Nephron (organoid): ENCODE measurements around the gene VAMP7.
A peak's percentile ranks its signal among the peaks of the same experiment; 100 is the strongest.
"Not testable (repeated sequence)": the region's sequence is repeated elsewhere in the genome, so short reads cannot be mapped to it uniquely, and the experiment has no call there.

Experiments used
- H3K27ac Mint-ChIP-seq, 3 experiments: 2 replicates each; pipeline ENCODE4 v1.8.0; 2020; ENCODE audit warnings: mixed read lengths in 3 of 3, mild to moderate bottlenecking in 2 of 3, moderate library complexity in 1 of 3
- H3K27me3 Mint-ChIP-seq: 2 replicates; pipeline ENCODE4 v1.8.0; 2021; ENCODE audit warnings: low read depth, mild to moderate bottlenecking, moderate library complexity, mixed read lengths
- H3K36me3 Mint-ChIP-seq: 2 replicates; pipeline ENCODE4 v1.8.0; 2020; ENCODE audit warnings: low read depth, mixed read lengths
- H3K4me1 Mint-ChIP-seq: 2 replicates; pipeline ENCODE4 v1.8.0; 2020; ENCODE audit warnings: mixed read lengths
- H3K4me3 Mint-ChIP-seq, 3 experiments: 2 replicates each; pipeline ENCODE4 v1.8.0; 2020; ENCODE audit warnings: mild to moderate bottlenecking in 3 of 3, mixed read lengths in 3 of 3, moderate library complexity in 2 of 3
- H3K9me3 Mint-ChIP-seq: 2 replicates; pipeline ENCODE4 v1.8.0; 2020; ENCODE audit warnings: mixed read lengths
- CTCF ChIP-seq, 3 experiments: fragments of 200-600 bp; sonication (generic); IDR thresholded peaks; one replicate each; pipeline ENCODE4 v1.5.0; 2021; ENCODE audit warnings: antibody characterized with exemption in 3 of 3; ENCODE audit not compliant: unreplicated experiment in 3 of 3

Gene VAMP7

DNA sequence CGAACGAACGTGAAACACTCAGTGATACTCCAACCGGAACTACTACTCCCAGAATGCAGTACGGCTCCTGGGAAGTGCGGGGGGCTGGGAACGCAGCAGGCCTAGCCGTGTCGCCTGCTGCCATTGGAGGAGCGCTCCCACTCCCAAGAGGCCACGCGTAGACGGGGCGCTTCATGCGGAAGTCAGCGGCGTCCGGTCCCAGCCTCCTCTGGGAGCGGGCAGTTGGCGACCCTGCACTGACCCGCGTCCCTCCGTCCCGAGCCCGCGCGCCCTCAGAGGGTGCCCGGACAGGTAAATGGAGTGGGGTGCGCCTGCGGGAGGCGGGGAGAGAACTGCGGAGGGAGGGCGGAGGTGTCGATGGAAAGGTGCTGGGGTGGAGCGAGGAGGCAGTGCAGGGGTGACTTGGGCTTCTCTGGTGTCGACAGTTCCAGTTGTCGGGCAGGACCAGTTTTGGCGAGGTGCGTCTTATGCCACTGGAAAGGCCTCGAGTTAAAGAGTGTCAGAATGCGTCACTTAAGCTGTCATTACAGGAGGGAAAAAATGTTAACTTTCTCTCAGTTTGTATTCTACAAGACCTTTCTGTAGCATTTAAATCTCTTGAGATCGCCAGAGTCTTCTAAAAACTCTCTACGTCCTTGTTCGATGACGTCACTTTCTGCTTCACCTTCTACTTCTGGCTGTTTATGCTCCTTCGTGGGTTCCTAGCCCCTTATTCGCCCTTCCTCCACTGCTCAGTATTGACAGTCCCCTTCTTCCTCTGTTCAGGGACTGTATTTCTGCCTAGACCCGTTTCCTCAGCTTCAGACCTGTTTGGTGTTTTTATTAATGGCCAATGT is at the start of gene VAMP7:
Gene VAMP7 (plus strand): TSS at position 188 of the 836 bp plus-strand sequence. CDS start 8,122 bp downstream, outside the sequence.
- H3K36me3 Mint-ChIP-seq = peaks cover 4% of the 10 kb centered on the region
- peak within 1 kb of the TSS; percentile 82 to 87 (median 84) for H3K4me3 Mint-ChIP-seq
- peaks cover 10% of the 10 kb centered on the region for H3K9me3 Mint-ChIP-seq
- peaks cover 9% of the 10 kb centered on the region for H3K4me1 Mint-ChIP-seq
- TF ChIP-seq CTCF (IDR thresholded peaks at IDR 0.05; ENCODE audit: unreplicated experiment in 3 of 3) = no peak
- peak within 1 kb of the TSS; percentile 22 to 49 (median 34) for H3K27ac Mint-ChIP-seq
- H3K27me3 Mint-ChIP-seq = no peaks in the 10 kb centered on the region

DNA sequence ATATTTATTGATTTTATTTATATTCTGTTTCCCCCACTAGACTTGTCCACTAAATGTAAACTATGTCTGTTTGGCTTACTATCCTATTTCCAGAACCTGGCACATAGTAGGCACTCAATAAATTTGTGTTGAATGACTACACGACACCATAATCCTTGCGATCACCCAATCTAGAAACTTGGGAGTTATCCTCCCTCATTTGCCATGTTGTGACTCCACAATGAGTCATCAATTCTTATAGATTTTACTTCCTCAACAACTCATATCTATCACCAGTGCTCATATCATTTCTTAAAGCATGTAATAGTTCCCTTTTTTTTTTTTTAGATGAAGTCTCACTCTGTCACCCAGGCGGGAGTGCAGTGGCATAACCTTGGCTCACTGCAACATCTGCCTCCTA is 39.9 kb upstream of the VAMP7 start:
- Mint-ChIP-seq H3K36me3 (no peaks in the 10 kb centered on the region), H3K9me3 (peaks cover 36% of the 10 kb centered on the region), H3K4me3 (no peak overlapping the region), H3K27me3 (peaks cover 4% of the 10 kb centered on the region), H3K27ac (no peak overlapping the region), H3K4me1 (no peaks in the 10 kb centered on the region)
- TF ChIP-seq CTCF (IDR thresholded peaks at IDR 0.05; ENCODE audit: unreplicated experiment in 3 of 3) = no peak

- H3K36me3 Mint-ChIP-seq, H3K27ac Mint-ChIP-seq, H3K27me3 Mint-ChIP-seq, H3K4me3 Mint-ChIP-seq, H3K4me1 Mint-ChIP-seq: not testable (repeated sequence)
- H3K9me3 Mint-ChIP-seq = peaks cover 11% of the 10 kb centered on the region
Observed at GRCh38 chrX:155851786-155852185, 29.4 kb upstream of the VAMP7 start.

GRCh38 chrX:155857561-155857960 is 23.6 kb upstream of the VAMP7 start:
- H3K36me3 Mint-ChIP-seq = no peaks in the 10 kb centered on the region
- H3K4me3 Mint-ChIP-seq = no peak overlapping the region
- peaks cover 6% of the 10 kb centered on the region for H3K9me3 Mint-ChIP-seq
- H3K27ac Mint-ChIP-seq = no peak overlapping the region
- no peak for TF ChIP-seq CTCF (IDR thresholded peaks at IDR 0.05; ENCODE audit: unreplicated experiment in 3 of 3)
- H3K4me1 Mint-ChIP-seq = no peaks in the 10 kb centered on the region
- H3K27me3 Mint-ChIP-seq = peaks cover 3% of the 10 kb centered on the region

DNA sequence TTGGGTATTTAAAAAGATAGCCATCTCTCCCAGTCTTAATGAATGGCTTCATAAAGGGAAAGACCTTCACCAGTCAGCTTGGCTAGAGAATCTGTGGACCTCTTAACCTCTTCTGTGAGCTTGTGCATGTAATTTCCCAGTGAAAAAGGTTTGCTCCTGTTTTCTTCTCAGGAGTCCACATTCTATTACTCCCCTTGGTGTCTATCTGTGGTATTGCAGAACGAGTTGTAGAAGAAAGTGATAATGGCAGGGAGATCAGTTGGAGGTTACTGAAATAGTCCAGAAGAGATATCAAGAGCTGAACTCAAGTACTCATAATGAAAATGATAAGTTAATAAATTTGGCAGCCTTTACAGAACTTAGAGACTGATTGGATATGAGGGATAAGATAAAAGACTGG is 16.5 kb upstream of the VAMP7 start:
- Mint-ChIP-seq H3K36me3 (no peaks in the 10 kb centered on the region), H3K27ac (no peak overlapping the region), H3K4me3 (no peak overlapping the region), H3K27me3 (peaks cover 3% of the 10 kb centered on the region), H3K4me1 (no peaks in the 10 kb centered on the region), H3K9me3 (peaks cover 10% of the 10 kb centered on the region)
- TF ChIP-seq CTCF (IDR thresholded peaks at IDR 0.05; ENCODE audit: unreplicated experiment in 3 of 3) = no peak

- Mint-ChIP-seq H3K27ac (no peak overlapping the region), H3K36me3 (no peaks in the 10 kb centered on the region), H3K9me3 (peaks cover 10% of the 10 kb centered on the region), H3K4me3 (no peak overlapping the region), H3K27me3 (peaks cover 3% of the 10 kb centered on the region), H3K4me1 (no peaks in the 10 kb centered on the region)
- no peak for TF ChIP-seq CTCF (IDR thresholded peaks at IDR 0.05; ENCODE audit: unreplicated experiment in 3 of 3)
Observed at GRCh38 chrX:155865193-155865592, 16.0 kb upstream of the VAMP7 start.
